HEK293T (cell line): ENCODE measurements around the gene NNAT.
A peak's percentile ranks its signal among the peaks of the same experiment; 100 is the strongest.

Source experiments
- CTCF ChIA-PET: fragments of 350-600 bp; formaldehyde crosslinking; extraction: SDS; loops from one replicate; lab custom pipeline; 2021; ENCODE audit warnings: antibody characterized with exemption, inconsistent platforms; lab: Yijun Ruan, JAX
- POLR2A ChIA-PET: fragments of 350-600 bp; formaldehyde crosslinking; extraction: SDS; loops from one replicate; lab custom pipeline; 2020; ENCODE audit warnings: antibody characterized with exemption, inconsistent platforms; lab: Yijun Ruan, JAX
- DNase-seq: peaks from one replicate; pipeline ENCODE4 v3.0.0; 2012; ENCODE audit warnings: mixed read lengths; ENCODE audit errors: extremely low spot score
- BHLHE40 ChIP-seq: fragments of 450-650 bp; IDR thresholded peaks from 2 replicates; pipeline ENCODE4 v1.6.1; 2016; ENCODE audit warnings: mild to moderate bottlenecking, moderate library complexity, borderline replicate concordance
- CTBP1 ChIP-seq: fragments of 450-650 bp; IDR thresholded peaks from 2 replicates; pipeline ENCODE4 v1.6.1; 2016; ENCODE audit warnings: borderline replicate concordance
- ELF4 ChIP-seq: fragments of 450-650 bp; IDR thresholded peaks from 2 replicates; pipeline ENCODE4 v1.6.1; 2017; ENCODE audit warnings: antibody characterized with exemption
- FOXA1 ChIP-seq: fragments of 450-650 bp; IDR thresholded peaks from 2 replicates; pipeline ENCODE4 v1.6.1; 2016; ENCODE audit warnings: mild to moderate bottlenecking
- FOXK2 ChIP-seq: fragments of 450-650 bp; IDR thresholded peaks from 2 replicates; pipeline ENCODE4 v1.6.1; 2016; ENCODE audit warnings: mild to moderate bottlenecking
- FOXM1 ChIP-seq: fragments of 450-650 bp; IDR thresholded peaks from 2 replicates; pipeline ENCODE4 v1.6.1; 2017; ENCODE audit warnings: mild to moderate bottlenecking, borderline replicate concordance
- HDGF ChIP-seq: fragments of 450-650 bp; IDR thresholded peaks from 2 replicates; pipeline ENCODE4 v1.6.1; 2017; ENCODE audit warnings: antibody characterized with exemption, borderline replicate concordance
- L3MBTL2 ChIP-seq: fragments of 450-650 bp; conservative IDR thresholded peaks from 2 replicates; pipeline ENCODE4 v1.6.1; 2016; ENCODE audit warnings: mild to moderate bottlenecking
- LEF1 ChIP-seq: fragments of 450-650 bp; IDR thresholded peaks from 2 replicates; pipeline ENCODE4 v1.6.1; 2017; ENCODE audit warnings: mild to moderate bottlenecking, borderline replicate concordance
- NFRKB ChIP-seq: fragments of 450-650 bp; IDR thresholded peaks from 2 replicates; pipeline ENCODE4 v1.6.1; 2016; ENCODE audit warnings: mild to moderate bottlenecking, moderate library complexity
- SP1 ChIP-seq: fragments of 450-650 bp; IDR thresholded peaks from 2 replicates; pipeline ENCODE4 v1.6.1; 2017
- SUZ12 ChIP-seq: fragments of 450-650 bp; IDR thresholded peaks from 2 replicates; pipeline ENCODE4 v1.6.1; 2016; ENCODE audit warnings: mild to moderate bottlenecking
- TARDBP ChIP-seq: fragments of 450-650 bp; IDR thresholded peaks from 2 replicates; pipeline ENCODE4 v1.6.1; 2016
- ZNF384 ChIP-seq: fragments of 450-650 bp; IDR thresholded peaks from 2 replicates; pipeline ENCODE4 v1.6.1; 2016
- TF ChIP-seq, protein P1 (sequence below): fragments of 450-650 bp; IDR thresholded peaks from 2 replicates; pipeline ENCODE4 v1.6.1; 2016

Gene NNAT

GRCh38 chr20:37515876-37516275, 5.2 kb upstream of the NNAT start:
- TF ChIP-seq HDGF (no peak), L3MBTL2 (no peak), BHLHE40 (no peak), SP1 (no peak), ELF4 (no peak), FOXK2 (no peak), TARDBP (no peak), CTBP1 (no peak), SUZ12 (no peak), NFRKB (no peak)
- no peak for DNase-seq
- ChIA-PET CTCF (interaction anchor here (0.6 kb wide), 1 partner anchor 278 kb away, joined by 3 read pairs; no protein-coding TSS in a partner anchor), POLR2A (no interaction called here)

DNA sequence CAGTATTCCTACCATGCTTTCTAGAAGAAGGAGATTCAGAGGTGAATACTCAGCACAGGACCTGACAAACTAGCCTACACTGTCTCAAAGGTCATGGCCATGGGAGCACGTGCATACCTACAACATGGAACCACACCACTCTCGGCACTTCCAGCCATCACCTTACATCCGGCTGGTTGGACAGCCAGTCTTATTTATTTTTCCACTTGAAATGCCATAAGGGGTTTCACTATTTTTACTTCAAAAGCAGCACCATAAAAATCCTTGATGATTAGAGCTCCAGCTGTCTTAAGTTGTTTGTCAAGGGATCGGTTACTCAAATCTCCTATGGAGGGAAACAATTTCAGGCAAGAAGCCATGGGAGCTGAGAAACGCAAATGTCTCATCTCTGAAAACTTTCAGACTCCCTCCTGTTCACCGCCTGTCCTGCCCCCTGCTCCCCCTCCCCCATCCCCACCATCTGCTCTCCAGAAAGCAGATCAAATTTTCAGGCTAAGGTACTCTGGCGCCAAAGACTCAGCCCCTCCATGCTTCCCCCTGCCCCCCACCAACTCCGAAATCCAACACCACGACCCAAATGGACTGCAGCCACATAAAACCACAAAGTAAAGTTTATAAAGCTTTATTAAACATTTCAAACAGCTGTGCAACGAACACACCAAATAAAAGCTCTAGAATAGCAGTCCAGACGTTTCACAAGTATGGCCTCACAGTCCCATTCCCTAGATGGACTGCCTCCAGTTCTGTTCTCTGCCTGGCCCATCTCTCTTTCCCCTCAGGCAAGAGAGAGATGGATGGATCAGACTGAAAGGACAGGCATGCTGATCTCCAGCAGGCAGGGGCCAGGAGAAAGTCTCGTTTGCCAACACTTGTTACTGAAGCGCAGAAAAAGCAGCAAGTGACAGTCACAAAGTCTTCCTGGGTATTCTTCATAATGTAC, 4.0 kb upstream of the NNAT start:
- TF ChIP-seq SP1 = no peak
- no peak for TF ChIP-seq CTBP1
- TF ChIP-seq, protein P1, sequence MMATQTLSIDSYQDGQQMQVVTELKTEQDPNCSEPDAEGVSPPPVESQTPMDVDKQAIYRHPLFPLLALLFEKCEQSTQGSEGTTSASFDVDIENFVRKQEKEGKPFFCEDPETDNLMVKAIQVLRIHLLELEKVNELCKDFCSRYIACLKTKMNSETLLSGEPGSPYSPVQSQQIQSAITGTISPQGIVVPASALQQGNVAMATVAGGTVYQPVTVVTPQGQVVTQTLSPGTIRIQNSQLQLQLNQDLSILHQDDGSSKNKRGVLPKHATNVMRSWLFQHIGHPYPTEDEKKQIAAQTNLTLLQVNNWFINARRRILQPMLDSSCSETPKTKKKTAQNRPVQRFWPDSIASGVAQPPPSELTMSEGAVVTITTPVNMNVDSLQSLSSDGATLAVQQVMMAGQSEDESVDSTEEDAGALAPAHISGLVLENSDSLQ = no peak
- peak; percentile 68 for TF ChIP-seq L3MBTL2
- TF ChIP-seq HDGF = no peak
- no peak for DNase-seq
- ChIA-PET CTCF (no interaction called here), POLR2A (no interaction called here)

- ChIA-PET POLR2A (interaction anchor here (1.0 kb wide), 1 partner anchor 9 kb away, joined by 3 read pairs; the partner anchor contains the start of gene BLCAP), CTCF (no interaction called here)
- no peak for DNase-seq
- no peak for TF ChIP-seq FOXM1
- TF ChIP-seq LEF1 = no peak
- TF ChIP-seq CTBP1 = no peak
- TF ChIP-seq L3MBTL2 = no peak
- TF ChIP-seq ELF4 = no peak
- no peak for TF ChIP-seq FOXA1
- TF ChIP-seq, protein P1 = no peak
- no peak for TF ChIP-seq SP1
- no peak for TF ChIP-seq BHLHE40
- no peak for TF ChIP-seq NFRKB
- TF ChIP-seq ZNF384 = no peak
- TF ChIP-seq TARDBP = no peak
- TF ChIP-seq FOXK2 = no peak
- TF ChIP-seq HDGF = no peak
These were observed 3.0 kb upstream of the NNAT start for GRCh38 chr20:37518059-37518458.

DNA sequence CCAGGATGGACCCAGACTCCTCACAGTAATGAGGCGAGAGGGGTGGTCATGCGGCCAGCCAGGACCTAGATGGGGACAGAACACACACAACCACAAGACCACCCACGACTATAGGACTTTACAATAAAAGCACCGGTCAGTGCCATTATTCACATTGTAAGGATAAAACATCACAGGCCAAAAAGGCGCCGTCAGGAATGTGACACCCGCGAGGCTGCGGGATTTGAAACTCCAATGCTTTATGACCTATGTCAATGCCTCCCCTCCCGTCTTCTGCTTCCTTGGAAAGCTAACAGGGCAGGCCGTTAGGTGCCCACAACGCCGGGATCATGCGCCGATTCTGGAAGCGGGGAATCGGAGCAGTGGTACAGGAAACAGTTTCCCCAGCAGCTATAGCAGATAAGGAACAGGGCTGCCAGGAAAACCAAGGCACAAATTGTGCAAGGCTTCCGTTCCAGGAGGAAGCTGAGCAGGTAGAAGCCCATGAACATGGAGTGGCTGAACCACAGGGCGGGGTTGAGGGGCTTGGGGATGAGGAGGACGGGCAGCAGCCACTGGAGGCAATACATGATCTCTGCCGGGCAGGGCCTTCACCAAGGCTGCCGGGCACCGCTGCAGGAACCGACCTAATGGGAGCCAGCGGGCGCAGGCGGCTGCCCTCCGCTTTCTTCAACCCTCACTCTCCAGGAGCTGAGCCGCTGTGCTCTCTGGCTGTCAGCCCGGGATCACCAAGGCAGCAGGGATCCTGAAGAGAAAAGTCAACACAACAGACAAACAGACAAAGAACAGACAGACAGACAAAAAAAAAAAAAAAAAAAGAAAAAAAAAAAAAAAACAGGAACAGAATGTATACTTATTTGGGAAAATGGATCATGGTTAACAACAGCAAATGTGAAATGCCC, 2.2 kb upstream of the NNAT start:
- TF ChIP-seq ZNF384 = peak; percentile 83
- TF ChIP-seq SP1 = no peak
- DNase-seq = no peak
- CTCF ChIA-PET = no interaction called here
- POLR2A ChIA-PET = interaction anchor here (0.9 to 1.0 kb wide), 2 partner anchors 9 to 15 kb away, joined by 3 read pairs; partner anchors contain the start of gene BLCAP

- DNase-seq = peak; percentile 39
- CTCF ChIA-PET = no interaction called here
- TF ChIP-seq BHLHE40 (no peak), HDGF (no peak), FOXM1 (no peak)
- POLR2A ChIA-PET = interaction anchor here (0.9 kb wide), 1 partner anchor 16 kb away, joined by 3 read pairs; no protein-coding TSS in a partner anchor
These were observed 1.3 kb upstream of the NNAT start for GRCh38 chr20:37519508-37520418.

GRCh38 chr20:37520419-37520955, 563 bp upstream of the NNAT start:
- TF ChIP-seq ZNF384 (no peak), SUZ12 (no peak), L3MBTL2 (no peak)
- no peak for DNase-seq
- ChIA-PET POLR2A (no interaction called here), CTCF (no interaction called here)
